ENCODE measurements around the gene PPP2R3C. TPM values are rescaled to one million over a fixed set of nuclear protein-coding genes. Genes with fewer than 3 reads are reported as not detected.
"Not testable (repeated sequence)": the region's sequence is repeated elsewhere in the genome, so short reads cannot be mapped to it uniquely, and the experiment has no call there.

The PPP2R3C gene
- total RNA-seq, 1 donor from 2014 or later: 29.0 TPM

DNA sequence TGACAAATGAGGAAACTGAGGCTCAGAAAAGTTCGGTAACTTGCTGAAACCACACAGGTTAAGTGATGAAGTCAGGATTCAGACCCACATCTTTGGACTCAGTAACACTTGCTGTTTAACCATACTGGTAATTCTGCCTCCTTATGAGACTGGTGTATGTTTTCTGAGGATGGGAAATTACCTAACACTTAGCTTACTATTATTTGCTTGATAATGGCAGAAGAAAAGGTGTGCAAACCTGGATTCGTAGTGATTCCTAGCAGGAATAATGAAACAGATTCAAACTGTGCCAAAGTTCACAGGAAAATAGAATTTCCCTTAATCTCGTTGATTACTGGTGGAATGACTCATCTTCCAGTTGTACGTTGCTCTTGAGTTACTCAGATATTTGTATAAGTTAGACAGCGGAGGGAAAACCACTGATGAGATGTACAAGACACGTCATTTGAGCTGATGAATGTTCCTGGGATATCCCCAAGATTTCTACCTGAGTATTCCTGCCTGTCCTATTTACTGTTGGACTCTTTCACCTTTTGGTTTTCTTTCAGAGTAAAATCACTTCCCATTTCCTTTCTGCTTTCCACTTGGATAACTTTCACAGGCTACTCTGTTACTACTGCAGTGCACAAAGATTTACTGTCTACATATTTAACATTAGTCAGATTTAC is 38.1 kb upstream of the PPP2R3C start:
- Mint-ChIP-seq H3K27me3 (no peaks in the 10 kb centered on the region), H3K4me1 (ENCODE audit: unreplicated experiment) (no peaks in the 10 kb centered on the region), H3K9me3 (no peaks in the 10 kb centered on the region), H3K36me3 (peaks cover 5% of the 10 kb centered on the region), H3K4me3 (no peak overlapping the region), H3K27ac (no peak overlapping the region)
- DNase-seq (ENCODE audit: extremely low spot score, unreplicated experiment): no peak
- no peak for TF ChIP-seq CTCF (conservative IDR thresholded peaks at IDR 0.05)

DNA sequence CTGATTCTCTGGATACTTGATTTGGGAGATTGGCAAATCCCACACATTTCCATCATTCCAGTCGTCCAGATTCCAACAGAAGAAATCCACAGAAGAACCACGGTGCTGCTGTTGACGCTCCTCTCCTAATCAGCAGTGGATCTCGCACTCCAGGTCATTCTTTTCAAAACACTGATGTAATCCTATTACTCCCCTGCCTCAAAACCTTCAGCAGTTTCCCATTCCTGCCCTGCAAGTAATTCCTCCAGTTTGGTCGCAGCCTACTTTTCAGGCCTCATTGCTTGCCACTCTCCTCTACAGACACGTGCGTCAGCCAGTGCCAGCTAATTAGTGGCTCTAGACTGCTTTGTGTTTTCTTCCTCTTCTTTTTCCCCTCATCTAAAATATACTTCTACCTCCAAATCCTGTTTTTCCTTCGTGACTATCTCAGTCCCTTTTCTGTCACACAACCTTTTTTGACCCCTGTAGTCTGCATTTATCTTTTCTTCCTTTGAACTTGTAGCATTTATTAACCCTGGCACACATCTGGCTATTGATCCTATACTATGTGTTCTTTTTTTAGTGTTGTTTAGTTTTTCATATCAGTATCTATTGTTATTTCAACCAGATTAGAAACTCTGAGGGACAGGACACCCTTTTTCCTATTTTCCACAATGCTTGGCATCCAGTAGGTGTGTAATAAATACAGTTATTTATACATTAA is 37.3 kb upstream of the PPP2R3C start:
- no peaks in the 10 kb centered on the region for H3K4me1 Mint-ChIP-seq (ENCODE audit: unreplicated experiment)
- H3K27ac Mint-ChIP-seq: no peak overlapping the region
- no peak for DNase-seq (ENCODE audit: extremely low spot score, unreplicated experiment)
- no peaks in the 10 kb centered on the region for H3K27me3 Mint-ChIP-seq
- H3K9me3 Mint-ChIP-seq: no peaks in the 10 kb centered on the region
- no peak overlapping the region for H3K4me3 Mint-ChIP-seq
- no peak for TF ChIP-seq CTCF (conservative IDR thresholded peaks at IDR 0.05)
- H3K36me3 Mint-ChIP-seq: peaks cover 5% of the 10 kb centered on the region

DNA sequence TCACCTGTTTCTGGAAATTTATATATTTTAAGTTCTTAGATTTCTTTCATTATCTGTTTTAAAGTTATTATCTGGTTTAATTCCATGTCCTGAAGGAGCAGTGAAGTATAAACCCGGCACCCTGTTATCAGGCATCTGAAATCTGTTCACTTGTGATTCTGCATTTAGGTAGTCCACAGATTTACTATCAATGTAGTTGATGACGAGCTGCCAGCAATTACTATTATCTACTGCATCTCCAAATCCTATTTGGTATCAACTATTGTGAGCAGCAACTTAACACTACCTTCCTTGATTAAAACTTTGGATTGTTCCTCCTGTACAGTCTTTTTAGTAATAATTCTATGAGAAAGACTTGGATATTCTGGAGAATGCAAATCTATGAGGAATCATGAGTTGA is 36.7 kb upstream of the PPP2R3C start:
- no peak overlapping the region for H3K4me3 Mint-ChIP-seq
- no peak for TF ChIP-seq CTCF (conservative IDR thresholded peaks at IDR 0.05)
- H3K27ac Mint-ChIP-seq: no peak overlapping the region
- H3K4me1 Mint-ChIP-seq (ENCODE audit: unreplicated experiment): no peaks in the 10 kb centered on the region
- no peaks in the 10 kb centered on the region for H3K9me3 Mint-ChIP-seq
- H3K36me3 Mint-ChIP-seq: peaks cover 5% of the 10 kb centered on the region
- H3K27me3 Mint-ChIP-seq: no peaks in the 10 kb centered on the region
- DNase-seq (ENCODE audit: extremely low spot score, unreplicated experiment): no peak

- H3K27ac Mint-ChIP-seq: no peak overlapping the region
- H3K4me3 Mint-ChIP-seq: no peak overlapping the region
- DNase-seq (ENCODE audit: extremely low spot score, unreplicated experiment): no peak
Measured at GRCh38 chr14:35155962-35156361, 34.2 kb upstream of the PPP2R3C start.

GRCh38 chr14:35154016-35154415 is 32.2 kb upstream of the PPP2R3C start:
- Mint-ChIP-seq H3K27me3 (no peaks in the 10 kb centered on the region), H3K36me3 (peaks cover 16% of the 10 kb centered on the region), H3K4me1 (ENCODE audit: unreplicated experiment) (no peaks in the 10 kb centered on the region), H3K9me3 (no peaks in the 10 kb centered on the region), H3K27ac (no peak overlapping the region), H3K4me3 (no peak overlapping the region)
- DNase-seq (ENCODE audit: extremely low spot score, unreplicated experiment): no peak
- TF ChIP-seq CTCF (conservative IDR thresholded peaks at IDR 0.05): no peak

More at GRCh38 chr14:35155962-35156361, 34.2 kb upstream of the PPP2R3C start:
- Mint-ChIP-seq H3K9me3 (no peaks in the 10 kb centered on the region), H3K27me3 (no peaks in the 10 kb centered on the region), H3K36me3 (peaks cover 8% of the 10 kb centered on the region), H3K4me1 (ENCODE audit: unreplicated experiment) (no peaks in the 10 kb centered on the region)
- no peak for TF ChIP-seq CTCF (conservative IDR thresholded peaks at IDR 0.05)

- not testable (repeated sequence) for DNase-seq (ENCODE audit: extremely low spot score, unreplicated experiment); H3K4me1 Mint-ChIP-seq (ENCODE audit: unreplicated experiment); H3K9me3 Mint-ChIP-seq; H3K27me3 Mint-ChIP-seq; H3K4me3 Mint-ChIP-seq; H3K27ac Mint-ChIP-seq
- peaks cover 20% of the 10 kb centered on the region for H3K36me3 Mint-ChIP-seq
Measured at GRCh38 chr14:35152531-35152930, 30.7 kb upstream of the PPP2R3C start.

All from type B pancreatic cell (in vitro differentiated cells).